ACHN (cell line): ENCODE measurements around the gene KLRC1.
A peak's percentile ranks its signal among the peaks of the same experiment; 100 is the strongest.
"Not testable (repeated sequence)": the region's sequence is repeated elsewhere in the genome, so short reads cannot be mapped to it uniquely, and the experiment has no call there.

ENCODE experiments used
- DNase-seq: peaks from one replicate; pipeline ENCODE4 v3.0.0-alpha.2; 2015
- in situ Hi-C: cut with HindIII; loops from 2 replicates; pipeline ENCODE4 v1.10.0; 2017; ENCODE audit warnings: low sequenced_read_pairs, low pct_ligation_motif_present, low pct_unique_long_range_greater_than_20kb

The KLRC1 gene

GRCh38 chr12:10430623-10431022 is 22.6 kb downstream of the KLRC1 start:
- DNase-seq, in situ Hi-C loops: not testable (repeated sequence)

- in situ Hi-C loops, DNase-seq: not testable (repeated sequence)
Observed at GRCh38 chr12:10425938-10426337, 27.2 kb downstream of the KLRC1 start.

GRCh38 chr12:10424260-10424899 is 28.8 kb downstream of the KLRC1 start:
- in situ Hi-C loops: not testable (repeated sequence)
- DNase-seq: peak; percentile 26

GRCh38 chr12:10422159-10422558 is 31.0 kb downstream of the KLRC1 start:
- DNase-seq, in situ Hi-C loops: not testable (repeated sequence)

GRCh38 chr12:10420334-10420733 is 32.8 kb downstream of the KLRC1 start, which contains the start of gene KLRC3:
TSS of gene KLRC3 (minus strand) at chr12:10420595. CDS start at chr12:10420550, 45 bp downstream.
- DNase-seq, in situ Hi-C loops: not testable (repeated sequence)

GRCh38 chr12:10409392-10409791 is 43.8 kb downstream of the KLRC1 start, which contains the start of gene KLRC4:
TSS of gene KLRC4 (minus strand) at chr12:10409757. CDS start at chr12:10409575, 182 bp downstream.
- no peak for DNase-seq
- in situ Hi-C loops: no loop called here

GRCh38 chr12:10408842-10409241 is 44.3 kb downstream of the KLRC1 start:
- no peak for DNase-seq
- in situ Hi-C loops: no loop called here

- no peak for DNase-seq
- in situ Hi-C loops: no loop called here
Observed at GRCh38 chr12:10406725-10407124, 46.5 kb downstream of the KLRC1 start.

GRCh38 chr12:10405294-10405693 is 47.9 kb downstream of the KLRC1 start:
- in situ Hi-C loops: no loop called here
- DNase-seq: no peak

GRCh38 chr12:10404798-10405197 is 48.4 kb downstream of the KLRC1 start:
- in situ Hi-C loops: no loop called here

GRCh38 chr12:10400829-10401228 is 52.3 kb downstream of the KLRC1 start:
- DNase-seq: no peak
- in situ Hi-C loops: no loop called here

More at GRCh38 chr12:10404798-10405197, 48.4 kb downstream of the KLRC1 start:
- DNase-seq: no peak

- no peak for DNase-seq
- in situ Hi-C loops: no loop called here
Observed at GRCh38 chr12:10398168-10398567, 55.0 kb downstream of the KLRC1 start.

GRCh38 chr12:10397296-10397695 is 55.9 kb downstream of the KLRC1 start:
- no peak for DNase-seq
- in situ Hi-C loops: no loop called here

GRCh38 chr12:10396176-10396575 is 57.0 kb downstream of the KLRC1 start:
- in situ Hi-C loops: not testable (repeated sequence)

More at GRCh38 chr12:10396176-10396575, 57.0 kb downstream of the KLRC1 start:
- not testable (repeated sequence) for DNase-seq
